ENCODE results near the gene CHSY3.

DNA sequence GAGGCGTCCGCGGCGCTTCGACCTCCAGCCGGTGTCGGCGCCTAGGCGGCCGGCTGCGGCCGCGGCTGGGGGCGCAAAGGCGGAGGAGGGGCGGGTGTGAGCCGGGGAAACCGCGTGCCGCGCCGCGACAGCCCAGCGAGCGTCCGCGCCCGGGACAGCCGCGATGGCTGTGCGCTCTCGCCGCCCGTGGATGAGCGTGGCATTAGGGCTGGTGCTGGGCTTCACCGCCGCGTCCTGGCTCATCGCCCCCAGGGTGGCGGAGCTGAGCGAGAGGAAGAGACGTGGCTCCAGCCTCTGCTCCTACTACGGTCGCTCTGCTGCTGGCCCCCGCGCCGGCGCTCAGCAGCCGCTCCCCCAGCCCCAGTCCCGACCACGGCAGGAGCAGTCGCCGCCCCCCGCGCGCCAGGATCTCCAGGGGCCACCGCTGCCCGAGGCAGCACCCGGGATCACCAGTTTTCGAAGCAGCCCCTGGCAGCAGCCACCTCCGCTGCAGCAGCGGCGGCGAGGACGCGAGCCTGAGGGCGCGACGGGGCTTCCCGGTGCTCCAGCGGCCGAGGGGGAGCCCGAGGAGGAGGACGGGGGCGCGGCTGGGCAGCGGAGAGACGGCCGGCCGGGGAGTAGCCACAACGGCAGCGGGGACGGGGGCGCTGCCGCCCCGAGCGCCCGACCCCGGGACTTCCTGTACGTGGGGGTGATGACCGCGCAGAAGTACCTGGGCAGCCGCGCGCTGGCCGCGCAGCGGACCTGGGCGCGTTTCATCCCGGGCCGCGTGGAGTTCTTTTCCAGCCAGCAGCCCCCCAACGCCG lies 605 bp downstream of the CHSY3 start:
- TF ChIP-seq, protein P1, sequence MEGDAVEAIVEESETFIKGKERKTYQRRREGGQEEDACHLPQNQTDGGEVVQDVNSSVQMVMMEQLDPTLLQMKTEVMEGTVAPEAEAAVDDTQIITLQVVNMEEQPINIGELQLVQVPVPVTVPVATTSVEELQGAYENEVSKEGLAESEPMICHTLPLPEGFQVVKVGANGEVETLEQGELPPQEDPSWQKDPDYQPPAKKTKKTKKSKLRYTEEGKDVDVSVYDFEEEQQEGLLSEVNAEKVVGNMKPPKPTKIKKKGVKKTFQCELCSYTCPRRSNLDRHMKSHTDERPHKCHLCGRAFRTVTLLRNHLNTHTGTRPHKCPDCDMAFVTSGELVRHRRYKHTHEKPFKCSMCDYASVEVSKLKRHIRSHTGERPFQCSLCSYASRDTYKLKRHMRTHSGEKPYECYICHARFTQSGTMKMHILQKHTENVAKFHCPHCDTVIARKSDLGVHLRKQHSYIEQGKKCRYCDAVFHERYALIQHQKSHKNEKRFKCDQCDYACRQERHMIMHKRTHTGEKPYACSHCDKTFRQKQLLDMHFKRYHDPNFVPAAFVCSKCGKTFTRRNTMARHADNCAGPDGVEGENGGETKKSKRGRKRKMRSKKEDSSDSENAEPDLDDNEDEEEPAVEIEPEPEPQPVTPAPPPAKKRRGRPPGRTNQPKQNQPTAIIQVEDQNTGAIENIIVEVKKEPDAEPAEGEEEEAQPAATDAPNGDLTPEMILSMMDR (IDR thresholded peaks at IDR 0.05), result 0 out of 2 replicates have a peak, but pooled peaks have one; percentile 5
- no peak for TF ChIP-seq ZFX (IDR thresholded peaks at IDR 0.05; ENCODE audit: borderline replicate concordance)

Measured in 22Rv1 (cell line).